ENCODE data around the gene PANK2.
"Not testable (repeated sequence)": the region's sequence is repeated elsewhere in the genome, so short reads cannot be mapped to it uniquely, and the experiment has no call there.

The PANK2 gene

DNA sequence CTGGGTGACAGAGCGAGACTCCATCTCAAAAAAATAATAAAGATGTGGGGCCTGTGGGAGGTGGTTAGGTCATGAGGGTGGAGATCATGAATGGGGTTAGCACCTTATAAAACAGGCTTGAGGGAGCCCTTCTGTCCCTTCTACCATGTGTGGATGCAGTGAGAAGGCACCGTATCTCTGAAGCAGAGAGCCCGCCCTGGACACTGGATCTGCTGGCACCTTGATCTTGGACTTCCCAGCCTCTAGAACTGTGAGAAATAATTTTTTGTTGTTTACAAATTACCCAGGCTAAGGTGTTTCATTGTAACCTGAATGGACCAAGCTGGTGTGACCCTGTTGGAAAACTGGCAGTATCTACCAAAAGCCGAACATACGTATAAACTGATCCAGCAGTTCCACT is 15.7 kb upstream of the PANK2 start:
- H3K4me3 ChIP-seq (ENCODE audit: low read depth in 1 of 2, low read length in 2 of 2), result no peak overlapping the region
- no peaks in the 10 kb centered on the region for H3K4me1 ChIP-seq (ENCODE audit: control insufficient read depth in 1 of 2, insufficient read depth in 2 of 2, low read length in 2 of 2)
- no peak overlapping the region for H3K27ac ChIP-seq (ENCODE audit: low read length)
- no peaks in the 10 kb centered on the region for H3K27me3 ChIP-seq (ENCODE audit: low read depth, low read length)
- H3K36me3 ChIP-seq (ENCODE audit: control insufficient read depth in 1 of 2, insufficient read depth in 2 of 2, low read length in 2 of 2), result peaks cover 14% of the 10 kb centered on the region in 2 donors
- no peaks in the 10 kb centered on the region for H3K9me3 ChIP-seq (ENCODE audit: control insufficient read depth in 1 of 2, low read length in 2 of 2)

DNA sequence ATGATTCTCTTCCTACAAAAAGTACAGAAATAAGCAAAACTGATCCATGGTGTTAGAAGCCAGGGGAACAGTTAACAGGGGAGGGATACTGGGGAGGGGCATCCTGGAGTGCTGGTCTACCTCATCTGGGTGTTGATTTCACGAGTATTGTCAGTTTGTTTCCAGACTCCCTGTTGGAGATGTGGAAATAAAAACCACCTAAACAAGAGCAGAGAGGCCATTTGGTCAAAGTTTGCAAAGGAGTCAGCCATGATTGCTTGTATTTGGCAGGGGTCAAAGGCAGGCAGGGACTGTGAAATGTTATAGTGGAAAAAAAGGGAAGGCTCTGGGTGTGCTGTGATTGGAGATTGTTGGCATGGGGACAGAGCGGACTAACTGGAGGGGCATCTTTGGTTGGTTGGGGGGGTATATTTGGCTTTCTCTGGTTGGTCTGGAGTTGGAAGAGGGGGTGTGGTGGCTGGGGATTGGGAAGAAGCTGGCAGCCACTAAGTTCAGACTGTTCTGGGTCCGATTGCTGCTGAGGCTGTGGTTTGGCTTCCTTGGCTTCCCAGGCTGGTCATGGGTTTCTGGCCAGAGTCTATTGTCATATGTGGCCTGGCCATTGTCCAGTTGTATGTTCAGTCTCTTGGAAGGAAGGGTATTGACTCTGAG is 14.9 kb upstream of the PANK2 start:
- H3K4me3 ChIP-seq (ENCODE audit: low read depth in 1 of 2, low read length in 2 of 2), result no peak overlapping the region
- no peaks in the 10 kb centered on the region for H3K27me3 ChIP-seq (ENCODE audit: low read depth, low read length)
- no peak overlapping the region for H3K27ac ChIP-seq (ENCODE audit: low read length)
- H3K36me3 ChIP-seq (ENCODE audit: control insufficient read depth in 1 of 2, insufficient read depth in 2 of 2, low read length in 2 of 2), result peaks cover 14% of the 10 kb centered on the region in 2 donors
- no peaks in the 10 kb centered on the region for H3K4me1 ChIP-seq (ENCODE audit: control insufficient read depth in 1 of 2, insufficient read depth in 2 of 2, low read length in 2 of 2)
- H3K9me3 ChIP-seq (ENCODE audit: control insufficient read depth in 1 of 2, low read length in 2 of 2), result no peaks in the 10 kb centered on the region

DNA sequence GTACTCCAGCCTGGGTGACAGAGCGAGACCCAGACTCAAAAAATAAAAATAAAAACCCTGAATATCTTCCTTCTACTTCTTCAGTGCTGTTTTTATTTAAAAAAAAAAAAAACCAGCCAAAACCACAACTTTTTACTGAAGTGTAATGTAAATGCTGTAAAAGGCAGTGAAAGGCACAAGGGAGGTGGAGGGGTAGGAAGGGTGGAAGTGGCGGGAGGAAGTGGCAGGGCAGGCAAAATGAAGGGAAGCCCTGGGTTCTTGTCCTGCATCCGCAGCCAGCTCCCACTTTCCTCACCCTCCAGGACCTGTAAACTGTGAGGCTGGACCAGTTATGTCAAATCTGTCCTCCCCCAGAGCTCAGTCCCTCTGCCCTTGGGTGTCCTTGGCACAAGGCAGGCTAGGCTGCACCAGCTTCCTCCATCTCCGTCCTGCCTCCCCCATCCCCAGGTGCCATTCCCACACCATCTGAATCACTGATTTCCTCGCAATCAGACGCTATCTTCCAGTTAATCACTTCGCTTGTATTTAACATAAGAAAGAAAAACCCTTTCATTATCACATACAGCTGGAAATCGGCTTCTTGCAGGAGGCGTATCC is 13.7 kb upstream of the PANK2 start:
- Histone ChIP-seq H3K36me3 (ENCODE audit: control insufficient read depth in 1 of 2, insufficient read depth in 2 of 2, low read length in 2 of 2) (peaks cover 14% of the 10 kb centered on the region in 2 donors), H3K4me3 (ENCODE audit: low read depth in 1 of 2, low read length in 2 of 2) (no peak overlapping the region), H3K9me3 (ENCODE audit: control insufficient read depth in 1 of 2, low read length in 2 of 2) (no peaks in the 10 kb centered on the region), H3K27me3 (ENCODE audit: low read depth, low read length) (no peaks in the 10 kb centered on the region), H3K4me1 (ENCODE audit: control insufficient read depth in 1 of 2, insufficient read depth in 2 of 2, low read length in 2 of 2) (no peaks in the 10 kb centered on the region), H3K27ac (ENCODE audit: low read length) (no peak overlapping the region)

DNA sequence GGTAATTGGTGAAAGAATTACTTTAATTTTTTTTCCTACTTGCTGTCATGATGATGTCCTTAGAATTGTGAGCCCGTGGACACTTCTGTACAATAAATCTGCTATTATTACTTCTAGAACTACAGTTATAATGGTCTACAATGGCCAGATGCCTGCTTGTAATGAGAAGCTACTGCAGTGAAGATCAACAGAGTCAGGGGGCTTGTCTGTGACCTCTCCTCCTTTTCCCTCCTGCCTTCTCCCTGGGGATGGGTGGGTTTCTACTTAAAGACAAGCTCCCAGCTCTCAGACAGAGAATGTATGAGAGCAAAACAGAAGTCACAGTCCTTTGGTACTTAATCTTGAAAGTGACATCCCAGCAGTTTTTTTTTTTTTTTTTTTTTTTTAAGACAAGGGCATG is 13.2 kb upstream of the PANK2 start:
- Histone ChIP-seq H3K36me3 (ENCODE audit: control insufficient read depth in 1 of 2, insufficient read depth in 2 of 2, low read length in 2 of 2) (peaks cover 14% of the 10 kb centered on the region in 2 donors), H3K4me1 (ENCODE audit: control insufficient read depth in 1 of 2, insufficient read depth in 2 of 2, low read length in 2 of 2) (no peaks in the 10 kb centered on the region), H3K27me3 (ENCODE audit: low read depth, low read length) (no peaks in the 10 kb centered on the region), H3K9me3 (ENCODE audit: control insufficient read depth in 1 of 2, low read length in 2 of 2) (no peaks in the 10 kb centered on the region), H3K4me3 (ENCODE audit: low read depth in 1 of 2, low read length in 2 of 2) (no peak overlapping the region), H3K27ac (ENCODE audit: low read length) (no peak overlapping the region)

DNA sequence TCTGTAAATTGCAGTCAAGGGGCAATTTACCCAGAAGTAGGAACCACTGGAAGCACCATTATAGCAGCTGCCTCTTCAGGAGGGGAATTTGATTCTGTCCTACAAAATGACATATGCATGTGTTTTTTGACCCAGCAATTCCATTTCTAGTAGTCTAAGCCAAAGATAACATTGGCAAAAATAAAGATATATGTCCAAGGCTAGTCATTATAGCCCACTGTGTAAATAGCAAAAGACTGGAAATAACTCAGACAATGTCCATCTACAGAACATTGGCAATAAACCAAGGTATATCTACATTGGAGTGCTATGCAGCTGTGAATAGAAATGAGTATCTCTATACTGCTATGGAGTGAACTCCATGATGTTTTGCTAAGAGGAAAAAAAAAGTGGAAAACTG is 12.5 kb upstream of the PANK2 start:
- Histone ChIP-seq H3K9me3 (ENCODE audit: control insufficient read depth in 1 of 2, low read length in 2 of 2) (no peaks in the 10 kb centered on the region), H3K36me3 (ENCODE audit: control insufficient read depth in 1 of 2, insufficient read depth in 2 of 2, low read length in 2 of 2) (peaks cover 12 to 14% of the 10 kb centered on the region in 2 donors), H3K27ac (ENCODE audit: low read length) (no peak overlapping the region), H3K27me3 (ENCODE audit: low read depth, low read length) (no peaks in the 10 kb centered on the region), H3K4me3 (ENCODE audit: low read depth in 1 of 2, low read length in 2 of 2) (no peak overlapping the region), H3K4me1 (ENCODE audit: control insufficient read depth in 1 of 2, insufficient read depth in 2 of 2, low read length in 2 of 2) (no peaks in the 10 kb centered on the region)

DNA sequence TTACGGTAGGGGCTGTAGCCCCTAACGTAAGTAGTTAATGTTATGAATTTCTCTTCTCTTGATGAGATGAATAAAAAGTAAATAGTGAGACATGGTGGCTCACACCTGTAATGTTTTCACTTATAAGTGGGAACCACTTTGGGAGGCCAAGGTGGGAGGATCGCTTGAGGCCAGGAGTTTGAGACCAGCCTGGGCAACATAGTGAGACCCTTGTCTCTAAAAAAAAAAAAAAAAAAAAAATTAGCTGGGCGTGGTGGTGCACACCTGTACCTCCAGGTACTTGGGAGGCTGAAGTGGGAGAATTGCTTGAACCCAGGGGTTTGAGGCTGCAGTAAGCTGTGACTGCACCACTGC is 10.3 kb upstream of the PANK2 start:
- peaks cover 5 to 10% of the 10 kb centered on the region in 2 donors for H3K36me3 ChIP-seq (ENCODE audit: control insufficient read depth in 1 of 2, insufficient read depth in 2 of 2, low read length in 2 of 2)
- H3K27me3 ChIP-seq (ENCODE audit: low read depth, low read length); H3K4me1 ChIP-seq (ENCODE audit: control insufficient read depth in 1 of 2, insufficient read depth in 2 of 2, low read length in 2 of 2); H3K9me3 ChIP-seq (ENCODE audit: control insufficient read depth in 1 of 2, low read length in 2 of 2); H3K4me3 ChIP-seq (ENCODE audit: low read depth in 1 of 2, low read length in 2 of 2); H3K27ac ChIP-seq (ENCODE audit: low read length): not testable (repeated sequence)

DNA sequence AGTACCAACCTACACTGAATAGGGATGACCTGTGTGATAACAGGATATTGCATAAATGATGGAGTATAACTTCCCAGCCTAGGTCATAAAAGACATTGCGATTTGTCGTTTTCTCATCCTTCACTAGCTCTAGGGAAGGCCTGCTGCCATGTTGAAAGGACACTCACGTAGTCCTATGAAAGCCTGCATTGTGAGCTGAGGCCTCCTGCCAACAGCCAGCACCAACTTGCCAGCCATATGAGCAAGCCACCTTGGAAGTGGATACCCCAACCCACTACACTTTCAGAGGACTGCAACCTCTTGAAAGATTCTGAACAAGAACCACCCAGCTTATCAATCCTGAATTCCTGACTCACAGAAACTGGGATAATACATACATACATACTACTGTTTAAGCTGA is 3.5 kb upstream of the PANK2 start:
- Histone ChIP-seq H3K36me3 (ENCODE audit: control insufficient read depth in 1 of 2, insufficient read depth in 2 of 2, low read length in 2 of 2) (peaks cover 0 to 4% of the 10 kb centered on the region in 2 donors), H3K27me3 (ENCODE audit: low read depth, low read length) (no peaks in the 10 kb centered on the region), H3K4me3 (ENCODE audit: low read depth in 1 of 2, low read length in 2 of 2) (no peak overlapping the region), H3K27ac (ENCODE audit: low read length) (no peak overlapping the region), H3K4me1 (ENCODE audit: control insufficient read depth in 1 of 2, insufficient read depth in 2 of 2, low read length in 2 of 2) (peaks cover 3 to 21% of the 10 kb centered on the region in 2 donors), H3K9me3 (ENCODE audit: control insufficient read depth in 1 of 2, low read length in 2 of 2) (no peaks in the 10 kb centered on the region)

DNA sequence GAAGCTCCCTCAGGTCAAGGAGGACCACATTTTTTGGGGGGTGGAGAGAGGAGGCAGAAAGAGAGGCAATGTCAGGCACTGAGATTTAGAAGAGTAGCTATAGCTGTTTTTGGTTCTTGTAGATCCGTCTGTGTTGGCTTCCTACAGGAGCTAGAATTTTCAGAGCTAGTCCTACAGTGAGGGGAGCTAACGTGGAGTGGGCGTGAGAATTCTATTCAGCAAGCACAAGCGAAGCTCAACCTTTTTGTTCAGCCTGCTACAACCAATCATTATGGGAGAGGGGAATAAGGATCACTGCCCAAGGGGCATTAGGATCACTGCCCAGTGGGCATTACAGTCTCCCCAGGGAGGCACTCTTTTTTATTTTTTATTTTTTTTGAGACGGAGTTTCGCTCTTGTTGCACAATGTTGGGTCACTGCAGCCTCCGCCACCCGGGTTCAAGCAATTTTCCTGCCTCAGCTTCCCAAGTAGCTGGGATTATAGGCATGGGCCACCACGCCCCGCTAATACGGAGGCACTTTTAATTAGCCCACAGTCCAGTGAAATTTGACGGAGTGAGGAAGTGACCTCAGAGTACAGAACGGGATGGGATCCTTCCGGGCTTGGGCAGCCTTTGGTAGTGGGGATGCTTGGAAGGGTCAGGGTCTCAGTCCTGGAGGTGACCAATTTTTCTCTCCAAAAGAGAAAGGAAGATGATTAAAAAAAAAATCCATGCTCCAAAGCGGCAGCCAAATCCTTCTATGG is 1.1 kb upstream of the PANK2 start:
- Histone ChIP-seq H3K27ac (ENCODE audit: low read length) (peak overlapping the region; percentile 86), H3K4me1 (ENCODE audit: control insufficient read depth in 1 of 2, insufficient read depth in 2 of 2, low read length in 2 of 2) (peaks cover 11 to 43% of the 10 kb centered on the region in 2 donors), H3K36me3 (ENCODE audit: control insufficient read depth in 1 of 2, insufficient read depth in 2 of 2, low read length in 2 of 2) (peaks cover 0 to 4% of the 10 kb centered on the region in 2 donors), H3K9me3 (ENCODE audit: control insufficient read depth in 1 of 2, low read length in 2 of 2) (no peaks in the 10 kb centered on the region), H3K27me3 (ENCODE audit: low read depth, low read length) (no peaks in the 10 kb centered on the region), H3K4me3 (ENCODE audit: low read depth in 1 of 2, low read length in 2 of 2) (peak overlapping the region; percentile 81 to 92)

DNA sequence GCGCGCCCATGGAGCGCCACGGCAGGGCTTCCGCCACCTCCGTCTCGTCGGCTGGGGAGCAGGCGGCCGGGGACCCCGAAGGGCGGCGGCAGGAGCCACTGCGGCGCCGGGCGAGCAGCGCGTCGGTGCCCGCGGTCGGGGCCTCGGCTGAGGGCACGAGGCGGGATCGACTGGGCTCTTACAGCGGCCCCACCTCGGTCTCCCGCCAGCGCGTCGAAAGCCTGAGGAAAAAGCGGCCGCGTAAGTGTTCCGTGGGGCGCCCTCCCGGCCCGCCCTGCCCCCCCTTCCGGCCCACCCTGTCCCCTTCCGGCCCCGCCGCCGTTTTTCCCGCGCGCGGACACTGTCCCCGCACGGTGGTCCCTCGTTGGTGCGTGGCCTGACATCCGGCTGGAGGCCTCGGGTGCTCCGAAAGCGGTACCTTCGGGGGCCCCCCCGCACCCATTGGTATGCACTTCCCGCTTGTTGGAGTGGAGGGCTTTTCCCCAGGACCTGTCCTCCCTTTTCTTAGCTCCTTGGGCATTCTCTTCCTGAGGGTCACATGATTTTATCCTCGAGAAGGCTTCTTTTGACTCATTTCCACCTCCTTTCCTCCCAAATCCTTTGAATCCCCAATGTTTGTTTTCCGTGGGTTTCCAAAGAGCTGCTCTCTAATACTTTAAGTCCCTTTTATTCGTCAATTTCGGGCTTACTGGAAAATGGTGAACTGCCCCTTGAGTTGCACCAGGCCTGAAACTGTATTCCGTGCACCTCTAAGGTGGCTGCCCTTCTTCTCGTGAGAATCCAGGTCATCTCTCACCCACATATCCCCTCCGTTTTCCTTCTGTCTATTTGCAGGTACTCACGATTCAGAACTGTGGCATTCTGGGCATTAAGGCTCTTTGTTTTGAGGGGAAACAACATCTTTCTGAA is 556 bp downstream of the PANK2 start:
- Histone ChIP-seq H3K4me3 (ENCODE audit: low read depth in 1 of 2, low read length in 2 of 2) (peak overlapping the region; percentile 81 to 92), H3K4me1 (ENCODE audit: control insufficient read depth in 1 of 2, insufficient read depth in 2 of 2, low read length in 2 of 2) (peaks cover 15 to 56% of the 10 kb centered on the region in 2 donors)

DNA sequence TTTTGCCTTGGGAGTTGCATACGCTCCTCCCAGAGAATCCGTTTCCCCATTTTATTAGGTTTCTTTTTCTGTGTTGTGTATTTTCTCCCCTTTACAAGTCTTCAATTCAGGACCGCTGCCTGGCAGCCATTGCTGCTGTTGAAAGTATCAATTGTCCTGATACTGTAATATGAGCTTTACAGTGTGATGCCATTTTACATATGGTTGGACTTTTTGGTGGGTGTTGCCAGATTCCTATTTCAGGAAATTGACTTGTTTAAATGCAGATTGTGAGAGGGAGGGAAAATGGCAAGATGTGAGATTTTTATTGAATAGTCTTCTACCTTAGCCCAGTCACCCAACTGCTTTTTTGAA is 1.2 kb downstream of the PANK2 start:
- H3K36me3 ChIP-seq (ENCODE audit: control insufficient read depth in 1 of 2, insufficient read depth in 2 of 2, low read length in 2 of 2), result peaks cover 0 to 4% of the 10 kb centered on the region in 2 donors
- H3K27me3 ChIP-seq (ENCODE audit: low read depth, low read length), result no peaks in the 10 kb centered on the region
- peak overlapping the region; percentile 81 to 92 for H3K4me3 ChIP-seq (ENCODE audit: low read depth in 1 of 2, low read length in 2 of 2)
- peak overlapping the region; percentile 85 for H3K27ac ChIP-seq (ENCODE audit: low read length)
- H3K4me1 ChIP-seq (ENCODE audit: control insufficient read depth in 1 of 2, insufficient read depth in 2 of 2, low read length in 2 of 2), result peaks cover 16 to 56% of the 10 kb centered on the region in 2 donors
- no peaks in the 10 kb centered on the region for H3K9me3 ChIP-seq (ENCODE audit: control insufficient read depth in 1 of 2, low read length in 2 of 2)

More for the DNA sequence above, 556 bp downstream of the PANK2 start:
- H3K9me3 ChIP-seq (ENCODE audit: control insufficient read depth in 1 of 2, low read length in 2 of 2), result no peaks in the 10 kb centered on the region
- H3K36me3 ChIP-seq (ENCODE audit: control insufficient read depth in 1 of 2, insufficient read depth in 2 of 2, low read length in 2 of 2), result peaks cover 0 to 4% of the 10 kb centered on the region in 2 donors
- H3K27ac ChIP-seq (ENCODE audit: low read length), result peak overlapping the region; percentile 85
- no peaks in the 10 kb centered on the region for H3K27me3 ChIP-seq (ENCODE audit: low read depth, low read length)

Data from muscle layer of duodenum (tissue), 2 donors.